ENCODE data around the gene PSORS1C2. TPM values are rescaled to one million over a fixed set of nuclear protein-coding genes. Genes with fewer than 3 reads are reported as not detected.

PSORS1C2 gene
- total RNA-seq, 4 donors from 2014 or later = 0.91 TPM; not detected in 3

GRCh38 chr6:31094389-31094881 lies 44.4 kb downstream of the PSORS1C2 start:
- no peaks in the 10 kb centered on the region for H3K36me3 ChIP-seq
- H3K4me3 ChIP-seq = no peak overlapping the region
- TF ChIP-seq, protein P1, sequence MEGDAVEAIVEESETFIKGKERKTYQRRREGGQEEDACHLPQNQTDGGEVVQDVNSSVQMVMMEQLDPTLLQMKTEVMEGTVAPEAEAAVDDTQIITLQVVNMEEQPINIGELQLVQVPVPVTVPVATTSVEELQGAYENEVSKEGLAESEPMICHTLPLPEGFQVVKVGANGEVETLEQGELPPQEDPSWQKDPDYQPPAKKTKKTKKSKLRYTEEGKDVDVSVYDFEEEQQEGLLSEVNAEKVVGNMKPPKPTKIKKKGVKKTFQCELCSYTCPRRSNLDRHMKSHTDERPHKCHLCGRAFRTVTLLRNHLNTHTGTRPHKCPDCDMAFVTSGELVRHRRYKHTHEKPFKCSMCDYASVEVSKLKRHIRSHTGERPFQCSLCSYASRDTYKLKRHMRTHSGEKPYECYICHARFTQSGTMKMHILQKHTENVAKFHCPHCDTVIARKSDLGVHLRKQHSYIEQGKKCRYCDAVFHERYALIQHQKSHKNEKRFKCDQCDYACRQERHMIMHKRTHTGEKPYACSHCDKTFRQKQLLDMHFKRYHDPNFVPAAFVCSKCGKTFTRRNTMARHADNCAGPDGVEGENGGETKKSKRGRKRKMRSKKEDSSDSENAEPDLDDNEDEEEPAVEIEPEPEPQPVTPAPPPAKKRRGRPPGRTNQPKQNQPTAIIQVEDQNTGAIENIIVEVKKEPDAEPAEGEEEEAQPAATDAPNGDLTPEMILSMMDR (IDR thresholded peaks at IDR 0.05) = no peak
- no peak for TF ChIP-seq POLR2A (IDR thresholded peaks at IDR 0.05)
- no peak for DNase-seq
- intact Hi-C loops (cut with DNase I) = no loop called here
- H3K27ac ChIP-seq = peak overlapping the region; percentile 1 to 68 (median 24)
- 6 to 26% methylated on average over 3 of the region's 3 CpGs for WGBS, 2 donors
- H3K4me1 ChIP-seq = peaks cover 6 to 18% (median 10%) of the 10 kb centered on the region in 3 donors
- H3K27me3 ChIP-seq = no peaks in the 10 kb centered on the region
- H3K9me3 ChIP-seq = no peaks in the 10 kb centered on the region

DNA sequence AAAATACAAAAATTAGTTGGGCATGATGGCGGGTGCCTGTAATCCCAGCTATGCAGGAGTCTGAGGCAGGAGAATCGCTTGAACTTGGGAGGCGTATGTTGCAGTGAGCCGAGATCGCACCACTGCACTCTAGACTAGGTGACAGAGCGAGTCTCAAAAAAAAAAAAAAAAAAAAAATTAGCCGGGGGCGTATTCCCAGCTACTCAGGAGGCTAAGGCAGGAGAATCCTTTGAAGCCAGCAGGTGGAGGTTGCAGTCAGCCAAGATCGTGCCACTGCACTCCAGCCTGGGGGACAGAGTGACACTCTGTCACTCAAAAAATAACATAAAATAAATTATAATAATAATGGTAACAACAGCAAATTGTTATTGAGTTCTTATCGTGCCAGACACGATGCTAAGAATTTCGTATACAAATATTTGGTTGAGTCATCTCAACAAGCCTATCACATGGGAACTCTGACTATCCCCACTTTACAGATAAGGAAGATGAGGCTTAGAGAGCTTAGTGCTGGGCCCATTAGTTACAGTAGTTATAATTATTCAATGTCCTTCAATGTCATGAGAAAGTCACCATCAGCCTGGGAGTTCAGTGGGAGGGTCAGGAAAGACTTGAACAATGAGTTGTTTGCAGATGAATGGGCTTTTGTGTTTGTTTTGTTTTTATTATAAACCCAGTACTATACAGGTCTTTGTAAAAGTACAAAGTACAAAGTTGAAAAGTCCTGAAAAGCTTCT lies 45.9 kb downstream of the PSORS1C2 start:
- TF ChIP-seq POLR2A (IDR thresholded peaks at IDR 0.05) = no peak
- TF ChIP-seq, protein P1 (IDR thresholded peaks at IDR 0.05) = no peak
- 83 to 85% methylated on average over 12 of the region's 12 CpGs for WGBS, 2 donors
- intact Hi-C loops (cut with DNase I) = no loop called here

GRCh38 chr6:31092238-31092637 lies 46.6 kb downstream of the PSORS1C2 start:
- intact Hi-C loops (cut with DNase I) = no loop called here
- H3K4me3 ChIP-seq = no peak overlapping the region
- no peaks in the 10 kb centered on the region for H3K36me3 ChIP-seq
- WGBS, 2 donors = 93 to 97% methylated on average over 2 of the region's 2 CpGs
- no peak overlapping the region for H3K27ac ChIP-seq
- no peak for DNase-seq
- TF ChIP-seq, protein P1 (IDR thresholded peaks at IDR 0.05) = no peak
- TF ChIP-seq POLR2A (IDR thresholded peaks at IDR 0.05) = no peak
- H3K4me1 ChIP-seq = peaks cover 6 to 25% (median 10%) of the 10 kb centered on the region in 3 donors
- H3K9me3 ChIP-seq = no peaks in the 10 kb centered on the region
- no peaks in the 10 kb centered on the region for H3K27me3 ChIP-seq

More for the DNA sequence above, 45.9 kb downstream of the PSORS1C2 start:
- Histone ChIP-seq H3K27me3 (no peaks in the 10 kb centered on the region), H3K9me3 (no peaks in the 10 kb centered on the region), H3K4me3 (no peak overlapping the region), H3K4me1 (peaks cover 6 to 18% (median 10%) of the 10 kb centered on the region in 3 donors), H3K27ac (no peak overlapping the region), H3K36me3 (no peaks in the 10 kb centered on the region)
- no peak for DNase-seq

GRCh38 chr6:31091680-31092079 lies 47.2 kb downstream of the PSORS1C2 start:
- H3K9me3 ChIP-seq = no peaks in the 10 kb centered on the region
- TF ChIP-seq, protein P1 (IDR thresholded peaks at IDR 0.05) = no peak
- TF ChIP-seq POLR2A (IDR thresholded peaks at IDR 0.05) = no peak
- 43 to 44% methylated on average over 2 to 3 of the region's 3 CpGs for WGBS, 2 donors
- intact Hi-C loops (cut with DNase I) = no loop called here
- H3K36me3 ChIP-seq = no peaks in the 10 kb centered on the region
- no peaks in the 10 kb centered on the region for H3K27me3 ChIP-seq
- DNase-seq = no peak
- H3K27ac ChIP-seq = no peak overlapping the region
- peaks cover 6 to 30% (median 10%) of the 10 kb centered on the region in 3 donors for H3K4me1 ChIP-seq
- H3K4me3 ChIP-seq = no peak overlapping the region

- DNase-seq = no peak
- WGBS, 2 donors = 85 to 88% methylated on average over 5 to 6 of the region's 6 CpGs
- Histone ChIP-seq H3K36me3 (no peaks in the 10 kb centered on the region), H3K27me3 (no peaks in the 10 kb centered on the region), H3K4me3 (no peak overlapping the region), H3K9me3 (no peaks in the 10 kb centered on the region), H3K4me1 (peaks cover 6 to 36% (median 10%) of the 10 kb centered on the region in 3 donors), H3K27ac (no peak overlapping the region)
- intact Hi-C loops (cut with DNase I) = no loop called here
- TF ChIP-seq POLR2A (IDR thresholded peaks at IDR 0.05) = no peak
- TF ChIP-seq, protein P1 (IDR thresholded peaks at IDR 0.05) = no peak
Observed at GRCh38 chr6:31090973-31091364, 47.9 kb downstream of the PSORS1C2 start.
